Neural progenitor cell (in vitro differentiated cells): ENCODE measurements around the gene GPR12. TPM values are rescaled to one million over a fixed set of nuclear protein-coding genes. Genes with fewer than 3 reads are reported as not detected.
"Not testable (repeated sequence)": the region's sequence is repeated elsewhere in the genome, so short reads cannot be mapped to it uniquely, and the experiment has no call there.

Source experiments
- DNase-seq: peaks from one replicate; pipeline ENCODE4 v3.0.0-alpha.2; 2016; ENCODE audit warnings: low spot score
- H2AFZ ChIP-seq: fragments of 200-600 bp; sonication (generic); replicated peaks from 2 replicates; pipeline ENCODE4 v1.6.1; 2016; ENCODE audit warnings: antibody characterized with exemption
- H3F3A ChIP-seq: fragments of 200-600 bp; sonication (generic); 2 replicates; pipeline ENCODE4 v1.6.1; 2016; ENCODE audit warnings: antibody characterized with exemption, low read depth
- H3K27ac ChIP-seq: fragments of 200-600 bp; sonication (generic); 2 replicates; pipeline ENCODE4 v1.5.1; 2016; ENCODE audit warnings: mild to moderate bottlenecking
- H3K27me3 ChIP-seq: fragments of 200-600 bp; sonication (generic); 2 replicates; pipeline ENCODE4 v1.6.1; 2016; ENCODE audit warnings: mild to moderate bottlenecking, moderate library complexity
- H3K36me3 ChIP-seq: fragments of 200-600 bp; sonication (generic); 2 replicates; pipeline ENCODE4 v1.5.1; 2016
- H3K4me1 ChIP-seq: fragments of 200-600 bp; sonication (generic); 2 replicates; pipeline ENCODE4 v1.6.1; 2016; ENCODE audit warnings: mixed run types
- H3K4me2 ChIP-seq: fragments of 200-600 bp; sonication (generic); 2 replicates; pipeline ENCODE4 v1.6.1; 2016
- H3K4me3 ChIP-seq: fragments of 200-600 bp; sonication (generic); 2 replicates; pipeline ENCODE4 v1.5.1; 2016
- H3K79me2 ChIP-seq: fragments of 200-600 bp; sonication (generic); 2 replicates; pipeline ENCODE4 v1.6.1; 2016; ENCODE audit warnings: low read depth
- H3K9ac ChIP-seq: fragments of 200-600 bp; sonication (generic); 2 replicates; pipeline ENCODE4 v1.6.1; 2016
- H3K9me3 ChIP-seq: fragments of 200-600 bp; sonication (generic); 2 replicates; pipeline ENCODE4 v1.5.1; 2016; ENCODE audit warnings: low read depth
- H4K20me1 ChIP-seq: fragments of 200-600 bp; sonication (generic); 2 replicates; pipeline ENCODE4 v1.6.1; 2016; ENCODE audit warnings: low read depth
- H3K27ac Mint-ChIP-seq: 3 replicates; pipeline ENCODE4 v1.8.0; 2021; ENCODE audit warnings: mixed read lengths
- H3K27me3 Mint-ChIP-seq: 2 replicates; pipeline ENCODE4 v1.8.0; 2022; ENCODE audit warnings: low read depth, mild to moderate bottlenecking, inconsistent platforms, moderate library complexity, mixed read lengths; ENCODE audit not compliant: insufficient read depth
- H3K36me3 Mint-ChIP-seq: 3 replicates; pipeline ENCODE4 v1.8.0; 2021; ENCODE audit warnings: mixed read lengths
- H3K4me1 Mint-ChIP-seq: 3 replicates; pipeline ENCODE4 v1.8.0; 2021; ENCODE audit warnings: mixed read lengths
- H3K4me3 Mint-ChIP-seq: 3 replicates; pipeline ENCODE4 v1.8.0; 2021; ENCODE audit warnings: mild to moderate bottlenecking, moderate library complexity, mixed read lengths
- H3K9me3 Mint-ChIP-seq: 3 replicates; pipeline ENCODE4 v1.8.0; 2020; ENCODE audit warnings: mixed read lengths
- EZH2 ChIP-seq: fragments of 200-600 bp; sonication (generic); IDR thresholded peaks from 2 replicates; pipeline ENCODE4 v1.6.1; 2017; ENCODE audit warnings: antibody characterized with exemption, mild to moderate bottlenecking, moderate library complexity
- EZH2phosphoT487 ChIP-seq: fragments of 200-600 bp; sonication (generic); IDR thresholded peaks from 2 replicates; pipeline ENCODE4 v1.6.1; 2017; ENCODE audit warnings: antibody characterized with exemption
- total RNA-seq: library from RNA; depleted of rRNA; stranded (reverse); fragments of >200 nt; gene quantifications from 2 replicates; pipeline ENCODE4 v1.2.3, GENCODE V29; 2015; ENCODE audit warnings: low replicate concordance
- TF ChIP-seq, protein P1 (sequence below): fragments of 200-600 bp; sonication (generic); IDR thresholded peaks from 2 replicates; pipeline ENCODE4 v1.5.1; 2017; ENCODE audit warnings: antibody characterized with exemption, mild to moderate bottlenecking

GPR12 gene
- total RNA-seq, 1 donor from 2014 or later, result not detected

DNA sequence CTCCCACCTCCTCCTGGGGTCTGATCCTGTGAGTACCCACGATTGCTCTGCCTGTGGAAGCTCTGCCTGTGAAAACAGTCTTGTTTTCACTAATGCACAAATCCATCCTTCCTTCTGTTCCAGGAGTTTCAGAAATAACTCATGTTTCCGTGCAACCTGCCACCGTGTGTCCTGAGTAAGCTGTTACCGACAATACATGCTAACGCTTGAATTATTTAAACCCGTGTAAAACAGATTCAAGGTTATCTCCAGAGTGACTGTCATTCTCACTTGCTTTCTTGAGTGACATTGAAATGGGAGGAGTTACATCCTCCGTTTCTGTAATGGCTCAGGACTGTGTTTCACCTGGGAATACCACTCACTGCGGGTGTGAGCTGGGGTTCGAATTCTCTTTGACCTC lies 24.9 kb downstream of the GPR12 start:
- Mint-ChIP-seq H3K27ac (no peak overlapping the region), H3K4me3 (no peak overlapping the region), H3K9me3 (peaks cover 31% of the 10 kb centered on the region), H3K36me3 (peaks cover 2% of the 10 kb centered on the region), H3K4me1 (no peaks in the 10 kb centered on the region), H3K27me3 (no peaks in the 10 kb centered on the region)
- H3K9ac ChIP-seq, result no peak overlapping the region
- no peak for DNase-seq
- no peak overlapping the region for H3K27ac ChIP-seq
- no peak overlapping the region for H3K4me2 ChIP-seq
- H3K9me3 ChIP-seq, result no peaks in the 10 kb centered on the region
- H3K36me3 ChIP-seq, result no peaks in the 10 kb centered on the region
- H3K4me1 ChIP-seq, result no peaks in the 10 kb centered on the region
- H3K4me3 ChIP-seq, result no peak overlapping the region
- no peak overlapping the region for H2AFZ ChIP-seq
- H3F3A ChIP-seq, result no peaks in the 10 kb centered on the region
- H4K20me1 ChIP-seq, result no peaks in the 10 kb centered on the region
- no peak for TF ChIP-seq EZH2
- no peaks in the 10 kb centered on the region for H3K79me2 ChIP-seq
- no peaks in the 10 kb centered on the region for H3K27me3 ChIP-seq

- Histone ChIP-seq H3K9me3 (no peaks in the 10 kb centered on the region), H3K4me3 (no peak overlapping the region), H3K9ac (no peak overlapping the region), H3K4me1 (no peaks in the 10 kb centered on the region), H3K36me3 (no peaks in the 10 kb centered on the region), H4K20me1 (no peaks in the 10 kb centered on the region), H2AFZ (no peak overlapping the region), H3K79me2 (no peaks in the 10 kb centered on the region), H3K27ac (no peak overlapping the region), H3K4me2 (no peak overlapping the region), H3K27me3 (no peaks in the 10 kb centered on the region), H3F3A (no peaks in the 10 kb centered on the region)
- Mint-ChIP-seq H3K27ac (no peak overlapping the region), H3K36me3 (peaks cover 2% of the 10 kb centered on the region), H3K9me3 (peaks cover 11% of the 10 kb centered on the region), H3K4me1 (peaks cover 3% of the 10 kb centered on the region), H3K4me3 (no peak overlapping the region), H3K27me3 (no peaks in the 10 kb centered on the region)
- TF ChIP-seq EZH2phosphoT487 (no peak), EZH2 (no peak)
- TF ChIP-seq, protein P1, sequence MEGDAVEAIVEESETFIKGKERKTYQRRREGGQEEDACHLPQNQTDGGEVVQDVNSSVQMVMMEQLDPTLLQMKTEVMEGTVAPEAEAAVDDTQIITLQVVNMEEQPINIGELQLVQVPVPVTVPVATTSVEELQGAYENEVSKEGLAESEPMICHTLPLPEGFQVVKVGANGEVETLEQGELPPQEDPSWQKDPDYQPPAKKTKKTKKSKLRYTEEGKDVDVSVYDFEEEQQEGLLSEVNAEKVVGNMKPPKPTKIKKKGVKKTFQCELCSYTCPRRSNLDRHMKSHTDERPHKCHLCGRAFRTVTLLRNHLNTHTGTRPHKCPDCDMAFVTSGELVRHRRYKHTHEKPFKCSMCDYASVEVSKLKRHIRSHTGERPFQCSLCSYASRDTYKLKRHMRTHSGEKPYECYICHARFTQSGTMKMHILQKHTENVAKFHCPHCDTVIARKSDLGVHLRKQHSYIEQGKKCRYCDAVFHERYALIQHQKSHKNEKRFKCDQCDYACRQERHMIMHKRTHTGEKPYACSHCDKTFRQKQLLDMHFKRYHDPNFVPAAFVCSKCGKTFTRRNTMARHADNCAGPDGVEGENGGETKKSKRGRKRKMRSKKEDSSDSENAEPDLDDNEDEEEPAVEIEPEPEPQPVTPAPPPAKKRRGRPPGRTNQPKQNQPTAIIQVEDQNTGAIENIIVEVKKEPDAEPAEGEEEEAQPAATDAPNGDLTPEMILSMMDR, result no peak
- no peak for DNase-seq
Measured at GRCh38 chr13:26727633-26728032, 33.0 kb downstream of the GPR12 start.

- Mint-ChIP-seq H3K36me3 (peaks cover 2% of the 10 kb centered on the region), H3K9me3 (peaks cover 12% of the 10 kb centered on the region), H3K4me1 (peaks cover 3% of the 10 kb centered on the region), H3K27ac (no peak overlapping the region), H3K4me3 (no peak overlapping the region), H3K27me3 (no peaks in the 10 kb centered on the region)
- Histone ChIP-seq H3K4me2 (no peak overlapping the region), H3K79me2 (no peaks in the 10 kb centered on the region), H3K9ac (no peak overlapping the region), H4K20me1 (no peaks in the 10 kb centered on the region), H3K27me3 (no peaks in the 10 kb centered on the region), H3K9me3 (no peaks in the 10 kb centered on the region), H3K36me3 (no peaks in the 10 kb centered on the region), H2AFZ (no peak overlapping the region), H3F3A (no peaks in the 10 kb centered on the region), H3K4me1 (no peaks in the 10 kb centered on the region), H3K27ac (no peak overlapping the region), H3K4me3 (no peak overlapping the region)
- no peak for DNase-seq
- TF ChIP-seq EZH2phosphoT487 (no peak), EZH2 (no peak)
- TF ChIP-seq, protein P1, result no peak
Measured at GRCh38 chr13:26727122-26727521, 33.5 kb downstream of the GPR12 start.

DNA sequence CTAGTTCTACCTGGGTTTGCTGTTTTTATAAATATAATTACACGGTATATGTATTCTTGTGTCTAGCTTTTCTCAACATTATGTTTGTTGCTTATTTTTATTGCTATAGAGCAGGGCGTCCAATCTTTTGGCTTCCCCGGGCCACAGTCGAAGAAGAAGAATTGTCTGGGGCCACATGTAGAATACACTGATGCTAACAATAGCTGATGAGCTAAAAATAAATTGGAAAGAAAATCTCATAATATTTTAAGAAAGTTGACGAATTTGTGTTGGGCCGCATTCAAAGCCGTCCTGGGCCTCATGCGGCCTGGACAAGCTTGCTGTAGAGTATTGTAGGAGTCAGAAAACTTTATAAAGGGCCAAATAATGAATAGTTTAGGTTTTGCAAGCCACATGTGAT lies 33.9 kb downstream of the GPR12 start:
- DNase-seq, result no peak
- Histone ChIP-seq H3K4me1 (no peaks in the 10 kb centered on the region), H3K79me2 (no peaks in the 10 kb centered on the region), H3K27ac (no peak overlapping the region), H3K4me3 (no peak overlapping the region), H3K9ac (no peak overlapping the region), H3K27me3 (no peaks in the 10 kb centered on the region), H4K20me1 (no peaks in the 10 kb centered on the region), H2AFZ (no peak overlapping the region), H3F3A (no peaks in the 10 kb centered on the region), H3K4me2 (no peak overlapping the region), H3K36me3 (no peaks in the 10 kb centered on the region), H3K9me3 (no peaks in the 10 kb centered on the region)
- H3K27ac Mint-ChIP-seq, result no peak overlapping the region
- H3K27me3 Mint-ChIP-seq, result no peaks in the 10 kb centered on the region
- H3K4me3 Mint-ChIP-seq, result no peak overlapping the region
- TF ChIP-seq, protein P1, result no peak
- TF ChIP-seq EZH2phosphoT487, result no peak
- no peak for TF ChIP-seq EZH2
- peaks cover 12% of the 10 kb centered on the region for H3K9me3 Mint-ChIP-seq
- H3K4me1 Mint-ChIP-seq, result peaks cover 3% of the 10 kb centered on the region
- H3K36me3 Mint-ChIP-seq, result peaks cover 2% of the 10 kb centered on the region

- not testable (repeated sequence) for H3K36me3 ChIP-seq, H3K27ac ChIP-seq, H3K4me1 ChIP-seq, H3F3A ChIP-seq, H3K27ac Mint-ChIP-seq, H3K9ac ChIP-seq, H3K4me3 Mint-ChIP-seq, H2AFZ ChIP-seq, H3K27me3 ChIP-seq, H3K79me2 ChIP-seq, H3K4me1 Mint-ChIP-seq, DNase-seq, H3K4me3 ChIP-seq, H3K27me3 Mint-ChIP-seq, H3K9me3 ChIP-seq, H3K4me2 ChIP-seq, H3K36me3 Mint-ChIP-seq, H4K20me1 ChIP-seq
- peaks cover 12% of the 10 kb centered on the region for H3K9me3 Mint-ChIP-seq
Measured at GRCh38 chr13:26723620-26724019, 37.0 kb downstream of the GPR12 start.
